SK-N-MC (cell line): Measurements from ENCODE around the gene OXTR.

Experiments
- EZH2 ChIP-seq: fragments of 200-600 bp; sonication (generic); IDR thresholded peaks from one replicate; pipeline ENCODE4 v1.6.1; 2017; ENCODE audit warnings: antibody characterized with exemption
- POLR2AphosphoS5 ChIP-seq: IDR thresholded peaks from 2 replicates; pipeline ENCODE4 v1.6.1; 2012; ENCODE audit warnings: mild to moderate bottlenecking, low read depth, low read length, borderline replicate concordance

GRCh38 chr3:8737823-8738222, 31.6 kb downstream of the OXTR start:
- TF ChIP-seq EZH2 = no peak
- TF ChIP-seq POLR2AphosphoS5 = no peak
